AG09309 (cell line): ENCODE results near the gene SEMA6C.

Source experiments
- DNase-seq: peaks from one replicate; pipeline ENCODE4 v3.0.0-alpha.2; 2010; ENCODE audit warnings: low read depth
- H3K4me3 ChIP-seq: 2 replicates; pipeline ENCODE4 v1.5.1; 2011; ENCODE audit warnings: mild to moderate bottlenecking, low read depth, low read length, moderate library complexity; ENCODE audit not compliant: control insufficient read depth
- TF ChIP-seq, protein P1 (sequence below): IDR thresholded peaks from 2 replicates; pipeline ENCODE4 v1.5.1; 2011; ENCODE audit warnings: mild to moderate bottlenecking, low read depth, low read length, inconsistent platforms; ENCODE audit not compliant: insufficient read depth, control insufficient read depth; ENCODE audit errors: missing control alignments

The SEMA6C gene

DNA sequence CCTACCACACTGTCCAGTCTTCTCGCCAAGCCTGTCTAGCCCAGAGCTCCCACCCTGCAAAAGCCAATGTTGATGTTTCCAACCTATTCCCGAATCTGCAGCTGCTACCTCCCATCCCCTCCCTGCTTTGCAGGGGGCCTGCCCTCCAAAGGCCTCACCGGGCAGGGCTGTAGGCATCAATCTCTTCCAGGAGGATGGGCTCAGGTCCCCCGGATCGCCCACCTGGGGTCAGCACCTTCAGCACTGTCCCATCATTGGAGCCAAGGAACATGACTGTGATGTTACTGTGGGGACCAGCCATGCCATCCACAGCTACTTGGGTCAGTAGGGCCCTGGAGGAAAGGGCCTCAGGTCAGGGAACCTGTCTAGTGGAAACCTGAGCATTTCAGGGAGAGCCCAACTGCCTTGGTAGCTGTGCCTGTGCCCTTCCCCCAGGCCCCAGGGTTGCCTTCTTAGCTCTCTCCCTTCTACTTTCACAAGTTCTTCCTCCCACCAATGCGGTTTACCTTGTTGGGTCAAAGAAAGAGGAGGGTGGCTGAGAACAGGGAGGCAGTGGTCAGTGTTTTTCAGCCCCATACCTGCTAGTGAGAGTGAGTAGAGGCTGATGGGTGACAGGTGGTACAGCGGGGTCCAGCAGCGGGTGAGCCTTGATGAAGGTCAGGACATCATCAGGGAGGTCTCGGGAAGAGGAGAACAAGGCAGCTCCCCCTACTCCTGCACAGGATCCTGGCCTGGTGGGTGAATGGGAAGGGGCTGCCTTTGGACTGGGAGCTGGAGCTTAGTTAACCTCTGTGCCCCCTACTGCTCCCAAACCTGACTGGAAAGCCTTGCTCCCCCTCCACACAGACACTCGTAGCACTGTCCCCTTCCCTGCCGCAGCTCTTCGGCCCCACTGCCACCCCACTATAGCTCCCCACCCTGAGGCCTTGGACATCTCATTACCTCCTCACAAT is 10.7 kb downstream of the SEMA6C start:
- no peak for DNase-seq
- H3K4me3 ChIP-seq = no peak overlapping the region
- TF ChIP-seq, protein P1, sequence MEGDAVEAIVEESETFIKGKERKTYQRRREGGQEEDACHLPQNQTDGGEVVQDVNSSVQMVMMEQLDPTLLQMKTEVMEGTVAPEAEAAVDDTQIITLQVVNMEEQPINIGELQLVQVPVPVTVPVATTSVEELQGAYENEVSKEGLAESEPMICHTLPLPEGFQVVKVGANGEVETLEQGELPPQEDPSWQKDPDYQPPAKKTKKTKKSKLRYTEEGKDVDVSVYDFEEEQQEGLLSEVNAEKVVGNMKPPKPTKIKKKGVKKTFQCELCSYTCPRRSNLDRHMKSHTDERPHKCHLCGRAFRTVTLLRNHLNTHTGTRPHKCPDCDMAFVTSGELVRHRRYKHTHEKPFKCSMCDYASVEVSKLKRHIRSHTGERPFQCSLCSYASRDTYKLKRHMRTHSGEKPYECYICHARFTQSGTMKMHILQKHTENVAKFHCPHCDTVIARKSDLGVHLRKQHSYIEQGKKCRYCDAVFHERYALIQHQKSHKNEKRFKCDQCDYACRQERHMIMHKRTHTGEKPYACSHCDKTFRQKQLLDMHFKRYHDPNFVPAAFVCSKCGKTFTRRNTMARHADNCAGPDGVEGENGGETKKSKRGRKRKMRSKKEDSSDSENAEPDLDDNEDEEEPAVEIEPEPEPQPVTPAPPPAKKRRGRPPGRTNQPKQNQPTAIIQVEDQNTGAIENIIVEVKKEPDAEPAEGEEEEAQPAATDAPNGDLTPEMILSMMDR = no peak

GRCh38 chr1:151134991-151135390 is 11.4 kb downstream of the SEMA6C start:
- DNase-seq = no peak
- TF ChIP-seq, protein P1 = no peak
- H3K4me3 ChIP-seq = no peak overlapping the region

DNA sequence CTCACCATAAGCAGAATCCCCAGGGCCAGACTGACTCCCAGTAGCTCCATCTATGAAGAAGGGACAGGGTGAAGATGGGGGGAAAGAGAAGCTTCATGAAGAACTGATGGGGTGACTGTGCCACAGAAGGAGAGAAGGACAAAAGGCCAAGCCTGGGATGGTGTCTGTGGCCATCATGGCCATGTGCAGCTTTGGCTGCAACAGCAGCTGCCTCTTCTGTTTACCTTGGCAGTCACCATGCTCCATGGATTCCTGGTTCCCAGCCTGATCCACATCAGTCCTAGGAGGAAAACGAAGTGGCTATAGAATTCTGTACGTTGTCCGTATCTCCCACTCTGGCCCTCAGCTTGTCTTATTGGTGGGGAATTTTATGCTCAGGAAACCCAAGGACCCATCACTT is 12.0 kb downstream of the SEMA6C start:
- no peak overlapping the region for H3K4me3 ChIP-seq
- TF ChIP-seq, protein P1 = no peak
- DNase-seq = no peak

GRCh38 chr1:151133018-151133806 is 13.2 kb downstream of the SEMA6C start:
- TF ChIP-seq, protein P1 = no peak
- no peak overlapping the region for H3K4me3 ChIP-seq

DNA sequence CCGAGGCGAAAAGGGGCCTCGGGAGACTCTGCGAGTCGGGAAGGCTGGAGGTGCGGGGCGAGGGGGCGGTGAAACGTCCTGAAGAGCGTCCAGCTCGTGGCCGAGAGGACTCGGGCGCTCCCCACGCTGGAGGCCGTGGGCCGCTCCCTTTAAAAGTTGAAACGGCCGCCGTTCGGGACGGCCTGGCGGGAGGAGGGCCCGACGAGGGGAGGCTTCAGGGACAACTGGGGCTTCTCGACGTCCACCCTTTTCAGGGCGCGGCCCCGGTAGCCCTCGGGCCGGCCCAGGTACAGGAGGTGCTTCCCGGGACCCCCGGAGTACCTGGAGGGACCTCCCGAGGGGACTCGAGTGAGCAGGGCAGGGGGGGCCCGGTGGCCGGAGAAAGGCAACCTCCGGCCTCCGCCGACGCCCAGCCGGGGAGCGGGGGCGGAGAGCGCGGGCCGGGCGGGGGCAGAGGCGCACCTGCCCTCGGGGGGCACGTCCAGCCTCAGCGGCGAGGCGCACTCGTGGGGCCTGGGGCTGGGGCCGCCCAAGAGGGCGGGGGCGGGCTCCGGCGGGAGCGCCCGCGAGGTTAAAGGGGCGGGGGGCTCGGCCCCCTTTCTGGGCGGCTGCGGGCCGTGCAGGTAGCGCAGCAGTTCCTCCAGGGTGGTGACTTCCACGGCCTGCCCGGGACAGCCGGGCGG is 14.0 kb downstream of the SEMA6C start:
- DNase-seq = no peak
- TF ChIP-seq, protein P1 = no peak
- H3K4me3 ChIP-seq = no peak overlapping the region

More at GRCh38 chr1:151133018-151133806, 13.2 kb downstream of the SEMA6C start:
- DNase-seq = no peak

GRCh38 chr1:151131701-151132334 is 14.6 kb downstream of the SEMA6C start:
- peak overlapping the region; percentile 36 for H3K4me3 ChIP-seq
- no peak for DNase-seq
- TF ChIP-seq, protein P1 = no peak
